GM19351 (cell line): ENCODE data around the gene PPRC1.

Source experiments
- ATAC-seq: cut with Tn5 transposase; IDR thresholded peaks from one replicate; pipeline ENCODE4 v1.9.1; 2021; ENCODE audit warnings: mild to moderate bottlenecking, moderate library complexity; ENCODE audit not compliant: unreplicated experiment

Gene PPRC1

GRCh38 chr10:102141583-102142107 lies 8.8 kb downstream of the PPRC1 start:
- ATAC-seq: no peak

GRCh38 chr10:102146971-102147428 lies 14.2 kb downstream of the PPRC1 start:
- no peak for ATAC-seq

GRCh38 chr10:102147561-102147960 lies 14.7 kb downstream of the PPRC1 start:
- ATAC-seq: no peak

- no peak for ATAC-seq
Observed at GRCh38 chr10:102148275-102148674, 15.4 kb downstream of the PPRC1 start.

- ATAC-seq: no peak
Observed at GRCh38 chr10:102150970-102151773, 18.3 kb downstream of the PPRC1 start.

GRCh38 chr10:102151774-102152544 lies 19.1 kb downstream of the PPRC1 start, which contains the start of gene NOLC1:
Gene NOLC1, plus strand, starts transcription at chr10:102152389. Its CDS starts 22 bp downstream, at chr10:102152411.
- peak; percentile 88 for ATAC-seq

GRCh38 chr10:102152545-102152890 lies 19.7 kb downstream of the PPRC1 start:
- ATAC-seq: peak; percentile 21

GRCh38 chr10:102153093-102153620 lies 20.3 kb downstream of the PPRC1 start:
- no peak for ATAC-seq

GRCh38 chr10:102154466-102155116 lies 21.8 kb downstream of the PPRC1 start:
- ATAC-seq: no peak

- no peak for ATAC-seq
Observed at GRCh38 chr10:102157224-102157623, 24.4 kb downstream of the PPRC1 start.

GRCh38 chr10:102159051-102159597 lies 26.3 kb downstream of the PPRC1 start:
- ATAC-seq: no peak

GRCh38 chr10:102159831-102160230 lies 27.0 kb downstream of the PPRC1 start:
- ATAC-seq: no peak

- no peak for ATAC-seq
Observed at GRCh38 chr10:102163342-102163989, 30.6 kb downstream of the PPRC1 start.

- no peak for ATAC-seq
Observed at GRCh38 chr10:102167861-102168260, 35.0 kb downstream of the PPRC1 start.

- no peak for ATAC-seq
Observed at GRCh38 chr10:102170602-102171001, 37.8 kb downstream of the PPRC1 start.

GRCh38 chr10:102172288-102172687 lies 39.4 kb downstream of the PPRC1 start:
- ATAC-seq: no peak

- no peak for ATAC-seq
Observed at GRCh38 chr10:102175415-102175814, 42.6 kb downstream of the PPRC1 start.

GRCh38 chr10:102184606-102185005 lies 51.8 kb downstream of the PPRC1 start:
- no peak for ATAC-seq

- ATAC-seq: no peak
Observed at GRCh38 chr10:102185272-102185671, 52.4 kb downstream of the PPRC1 start.
